Gastrocnemius medialis (tissue), 4 donors: ENCODE measurements around the gene LRRN2. TPM values are rescaled to one million over a fixed set of nuclear protein-coding genes. Genes with fewer than 3 reads are reported as not detected.

Source experiments
- ATAC-seq, 2 donors: fragments of 150-250 bp; one replicate each; pipeline ENCODE4 v1.9.1; 2016
- DNase-seq, 2 donors: peaks; one replicate each; pipeline ENCODE4 v3.0.0-alpha.2; 2019
- H3K27ac ChIP-seq, 4 donors: fragments of 200-600 bp; sonication (generic); 1 replicate in 1 of 4; 2 replicates in 3 of 4; pipeline ENCODE4 v1.5.1; 2016 to 2018; ENCODE audit warnings: mild to moderate bottlenecking in 2 of 4, moderate library complexity in 1 of 4
- H3K27me3 ChIP-seq, 3 donors: fragments of 200-600 bp; sonication (generic) in 2 of 3; 1 replicate in 1 of 3; 2 replicates in 2 of 3; pipeline versions ENCODE4 v1.5.1 to v1.6.0; 2016 to 2019; ENCODE audit warnings: mild to moderate bottlenecking in 1 of 3, moderate library complexity in 1 of 3
- H3K36me3 ChIP-seq, 2 donors: fragments of 200-600 bp; sonication (generic) in 1 of 2; one replicate each; pipeline ENCODE4 v1.5.1; 2017 to 2018
- H3K4me1 ChIP-seq, 2 donors: fragments of 200-600 bp; sonication (generic) in 1 of 2; one replicate each; pipeline ENCODE4 v1.5.1; 2016 to 2017; ENCODE audit warnings: mild to moderate bottlenecking in 2 of 2
- H3K4me3 ChIP-seq, 4 donors: fragments of 200-600 bp; sonication (generic) in 3 of 4; 1 replicate in 1 of 4; 2 replicates in 3 of 4; pipeline ENCODE4 v1.5.1; 2016 to 2019; ENCODE audit warnings: mild to moderate bottlenecking in 2 of 4
- H3K9me3 ChIP-seq, 3 donors: fragments of 200-600 bp; sonication (generic) in 2 of 3; 1 replicate in 1 of 3; 2 replicates in 2 of 3; pipeline ENCODE4 v1.5.1; 2016 to 2019
- CTCF ChIP-seq, 5 experiments: fragments of 450-650 bp in 3 of 5; fragments of 200-600 bp in 2 of 5; sonication (generic) in 2 of 5; IDR thresholded peaks in 4 of 5; conservative IDR thresholded peaks in 1 of 5; 1 replicate in 4 of 5; 2 replicates in 1 of 5; pipeline ENCODE4 v1.5.1; 2016 to 2019; ENCODE audit warnings: antibody characterized with exemption in 5 of 5, mild to moderate bottlenecking in 3 of 5, moderate library complexity in 3 of 5
- POLR2A ChIP-seq, 2 donors: fragments of 450-650 bp; IDR thresholded peaks; one replicate each; pipeline ENCODE4 v1.6.1; 2017; ENCODE audit warnings: antibody characterized with exemption in 2 of 2, mild to moderate bottlenecking in 2 of 2, moderate library complexity in 2 of 2
- in situ Hi-C, 4 donors: fragments of 200-750 bp; cut with MboI; loops; one replicate each; pipeline versions ENCODE4 v1.15.0 to v1.8.0; 2017; ENCODE audit warnings: low sequenced_read_pairs in 4 of 4
- intact Hi-C: fragments of 100-400 bp; cut with DNase I; formaldehyde crosslinking; loops from one replicate; pipeline ENCODE4 v1.15.1; 2023; ENCODE audit warnings: low total_unique reads
- total RNA-seq, 4 donors: library from RNA; depleted of rRNA; stranded (reverse); fragments of >200 nt; gene quantifications; one replicate each; pipeline versions ENCODE4 v1.1.0 to v1.2.3, GENCODE V29; 2016

Gene LRRN2
- total RNA-seq, 4 donors from 2014 or later, result 0.46 to 1.1 (median 0.93) TPM

GRCh38 chr1:204672069-204672468 lies 13.5 kb downstream of the LRRN2 start:
- DNase-seq, result no peak
- Histone ChIP-seq H3K4me1 (no peaks in the 10 kb centered on the region), H3K27me3 (peaks cover 0 to 7% (median 0%) of the 10 kb centered on the region in 3 donors), H3K27ac (no peak overlapping the region), H3K4me3 (no peak overlapping the region), H3K9me3 (no peaks in the 10 kb centered on the region), H3K36me3 (no peaks in the 10 kb centered on the region)
- intact Hi-C loops (no loop called here), in situ Hi-C loops (no loop called here)
- no peak for TF ChIP-seq POLR2A (IDR thresholded peaks at IDR 0.05)
- no peak for TF ChIP-seq CTCF (IDR thresholded peaks at IDR 0.05 in 4 of 5, conservative IDR thresholded peaks at IDR 0.05 in 1 of 5)
- no peak for ATAC-seq

GRCh38 chr1:204670152-204670927 lies 15.2 kb downstream of the LRRN2 start:
- no peak for ATAC-seq
- H3K36me3 ChIP-seq, result no peaks in the 10 kb centered on the region
- intact Hi-C loops, result no loop called here

GRCh38 chr1:204669579-204669978 lies 16.0 kb downstream of the LRRN2 start:
- no peaks in the 10 kb centered on the region for H3K36me3 ChIP-seq
- in situ Hi-C loops (no loop called here), intact Hi-C loops (no loop called here)
- DNase-seq (no peak), ATAC-seq (no peak)
- H3K9me3 ChIP-seq, result no peaks in the 10 kb centered on the region
- H3K4me3 ChIP-seq, result no peak overlapping the region
- no peak for TF ChIP-seq CTCF (IDR thresholded peaks at IDR 0.05 in 4 of 5, conservative IDR thresholded peaks at IDR 0.05 in 1 of 5)
- no peak for TF ChIP-seq POLR2A (IDR thresholded peaks at IDR 0.05)
- H3K27ac ChIP-seq, result no peak overlapping the region
- H3K4me1 ChIP-seq, result no peaks in the 10 kb centered on the region
- H3K27me3 ChIP-seq, result peaks cover 0 to 3% (median 0%) of the 10 kb centered on the region in 3 donors

More at GRCh38 chr1:204670152-204670927, 15.2 kb downstream of the LRRN2 start:
- H3K27me3 ChIP-seq, result peaks cover 0 to 3% (median 0%) of the 10 kb centered on the region in 3 donors
- no peak for DNase-seq
- TF ChIP-seq POLR2A (IDR thresholded peaks at IDR 0.05) (no peak), CTCF (IDR thresholded peaks at IDR 0.05 in 4 of 5, conservative IDR thresholded peaks at IDR 0.05 in 1 of 5) (no peak)
- H3K4me1 ChIP-seq, result no peaks in the 10 kb centered on the region
- no peaks in the 10 kb centered on the region for H3K9me3 ChIP-seq
- in situ Hi-C loops, result no loop called here
- H3K4me3 ChIP-seq, result no peak overlapping the region
- no peak overlapping the region for H3K27ac ChIP-seq

GRCh38 chr1:204664384-204664651 lies 21.2 kb downstream of the LRRN2 start:
- DNase-seq, result no peak
- Histone ChIP-seq H3K27me3 (no peaks in the 10 kb centered on the region), H3K4me3 (no peak overlapping the region), H3K27ac (no peak overlapping the region), H3K4me1 (no peaks in the 10 kb centered on the region), H3K36me3 (no peaks in the 10 kb centered on the region), H3K9me3 (no peaks in the 10 kb centered on the region)
- intact Hi-C loops, result no loop called here
- in situ Hi-C loops, result no loop called here
- TF ChIP-seq POLR2A (IDR thresholded peaks at IDR 0.05) (no peak), CTCF (IDR thresholded peaks at IDR 0.05 in 4 of 5, conservative IDR thresholded peaks at IDR 0.05 in 1 of 5) (no peak)
- ATAC-seq, result no peak
